Activated CD8-positive, alpha-beta memory T cell treated with anti-CD3 and anti-CD28 coated beads for 1 hour (primary cell): ENCODE results near the gene PILRA.
"Not testable (repeated sequence)": the region's sequence is repeated elsewhere in the genome, so short reads cannot be mapped to it uniquely, and the experiment has no call there.

Experiments
- DNase-seq, 2 donors: peaks; one replicate each; pipeline ENCODE4 v3.0.0-alpha.2; 2020; ENCODE audit warnings: low read depth in 1 of 2; ENCODE audit errors: extremely low read depth in 1 of 2

Gene PILRA

GRCh38 chr7:100432621-100433275 lies 59.5 kb downstream of the PILRA start:
- DNase-seq: no peak

- no peak for DNase-seq
Observed at GRCh38 chr7:100433276-100433591, 59.9 kb downstream of the PILRA start.

- no peak for DNase-seq
Observed at GRCh38 chr7:100433592-100434296, 60.5 kb downstream of the PILRA start.

GRCh38 chr7:100434297-100435144 lies 61.2 kb downstream of the PILRA start:
- no peak for DNase-seq

- DNase-seq: no peak
Observed at GRCh38 chr7:100435401-100436304, 62.4 kb downstream of the PILRA start.

GRCh38 chr7:100437150-100438100 lies 64.1 kb downstream of the PILRA start:
- DNase-seq: no peak

- no peak for DNase-seq
Observed at GRCh38 chr7:100438172-100438571, 64.9 kb downstream of the PILRA start.

GRCh38 chr7:100438731-100439130 lies 65.4 kb downstream of the PILRA start:
- not testable (repeated sequence) for DNase-seq

- not testable (repeated sequence) for DNase-seq
Observed at GRCh38 chr7:100439244-100439643, 66.0 kb downstream of the PILRA start.

- no peak for DNase-seq
Observed at GRCh38 chr7:100441641-100442535, 68.6 kb downstream of the PILRA start.

- no peak for DNase-seq
Observed at GRCh38 chr7:100443096-100443840, 70.0 kb downstream of the PILRA start.

GRCh38 chr7:100444311-100445278 lies 71.3 kb downstream of the PILRA start:
- no peak for DNase-seq

GRCh38 chr7:100446040-100446439 lies 72.8 kb downstream of the PILRA start:
- no peak for DNase-seq

GRCh38 chr7:100447363-100447762 lies 74.1 kb downstream of the PILRA start:
- DNase-seq: not testable (repeated sequence)

GRCh38 chr7:100449190-100449795 lies 76.0 kb downstream of the PILRA start:
- DNase-seq: no peak
